Colon (tissue), 2 donors: ENCODE data around the gene GTSF1L.

Experiments
- FAIRE-seq: peaks from 2 replicates; lab custom pipeline; 2012; peaks lifted over from hg19 to GRCh38; lab: Jason Lieb, UNC
- donor health status: control.
- donor health status: control.

GTSF1L gene

GRCh38 chr20:43715511-43715910 is 11.3 kb downstream of the GTSF1L start:
- no peak for FAIRE-seq

GRCh38 chr20:43715044-43715443 is 11.8 kb downstream of the GTSF1L start:
- FAIRE-seq: no peak

GRCh38 chr20:43711098-43711654 is 15.6 kb downstream of the GTSF1L start:
- no peak for FAIRE-seq

GRCh38 chr20:43710370-43711044 is 16.3 kb downstream of the GTSF1L start:
- no peak for FAIRE-seq

GRCh38 chr20:43702502-43702901 is 24.3 kb downstream of the GTSF1L start:
- no peak for FAIRE-seq

GRCh38 chr20:43700627-43701026 is 26.2 kb downstream of the GTSF1L start:
- no peak for FAIRE-seq

- FAIRE-seq: no peak
These were observed 26.7 kb downstream of the GTSF1L start for GRCh38 chr20:43699941-43700565.

- FAIRE-seq: no peak
These were observed 31.2 kb downstream of the GTSF1L start for GRCh38 chr20:43695571-43695970.

GRCh38 chr20:43694763-43695162 is 32.0 kb downstream of the GTSF1L start:
- no peak for FAIRE-seq

GRCh38 chr20:43691928-43692524 is 34.8 kb downstream of the GTSF1L start:
- no peak for FAIRE-seq

- no peak for FAIRE-seq
These were observed 35.7 kb downstream of the GTSF1L start for GRCh38 chr20:43690943-43691598.

GRCh38 chr20:43689165-43689564 is 37.6 kb downstream of the GTSF1L start:
- FAIRE-seq: no peak

- no peak for FAIRE-seq
These were observed 40.0 kb downstream of the GTSF1L start for GRCh38 chr20:43686820-43687219.

- no peak for FAIRE-seq
These were observed 44.4 kb downstream of the GTSF1L start for GRCh38 chr20:43682446-43682845.

- FAIRE-seq: no peak
These were observed 44.8 kb downstream of the GTSF1L start for GRCh38 chr20:43681991-43682410.

GRCh38 chr20:43681468-43681942 is 45.3 kb downstream of the GTSF1L start:
- FAIRE-seq: no peak

GRCh38 chr20:43680981-43681380 is 45.8 kb downstream of the GTSF1L start:
- FAIRE-seq: no peak

GRCh38 chr20:43676368-43676767 is 50.4 kb downstream of the GTSF1L start:
- FAIRE-seq: no peak
